GM12878 (cell line): Measurements from ENCODE around the gene GLIPR2. TPM values are rescaled to one million over a fixed set of nuclear protein-coding genes. Genes with fewer than 3 reads are reported as not detected.

Experiments used
- ATAC-seq: fragments of 200-7000 bp; cut with Tn5 transposase; 3 replicates; pipeline ENCODE4 v1.9.1; 2020; ENCODE audit warnings: mild to moderate bottlenecking, moderate library complexity
- BruUV-seq: library from RNA; stranded (reverse); fragments of 400-500 nt; replicated peaks from 2 replicates; lab custom pipeline; 2021; lab: Mats Ljungman, UMichigan
- CTCF ChIA-PET: fragments of 300-600 bp; sonication (Branson Sonifier 250); formaldehyde crosslinking; extraction: SDS; loops from one replicate; lab custom pipeline; 2021; ENCODE audit warnings: inconsistent platforms; lab: Yijun Ruan, JAX
- POLR2A ChIA-PET: fragments of 350-600 bp; formaldehyde crosslinking; extraction: SDS; loops from one replicate; lab custom pipeline; 2021; ENCODE audit warnings: inconsistent platforms; lab: Charles Lee
- RAD21 ChIA-PET: fragments of 300-600 bp; sonication (Branson Sonifier 250); formaldehyde crosslinking; loops from one replicate; lab custom pipeline; 2023; ENCODE audit warnings: antibody characterized with exemption; ENCODE audit not compliant: unreplicated experiment; lab: Charles Lee
- SMC1A ChIA-PET: fragments of 300-600 bp; sonication (Branson Sonifier 250); formaldehyde crosslinking; loops from one replicate; lab custom pipeline; 2023; ENCODE audit not compliant: unreplicated experiment, uncharacterized antibody; lab: Charles Lee
- DNase-seq: peaks from one replicate; pipeline ENCODE4 v3.0.0-alpha.2; 2011; ENCODE audit warnings: low read depth, low spot score
- FAIRE-seq: peaks from 3 replicates; lab custom pipeline; 2011; peaks lifted over from hg19 to GRCh38; lab: Jason Lieb, UNC
- H2AFZ ChIP-seq: 2 replicates; pipeline ENCODE4 v1.6.0; 2011; ENCODE audit warnings: low read depth, low read length, control low read depth; ENCODE audit not compliant: control insufficient read depth
- H3K27ac ChIP-seq: 2 replicates; pipeline ENCODE4 v1.5.1; 2011; ENCODE audit warnings: control low read depth; ENCODE audit not compliant: control insufficient read depth, insufficient read depth
- H3K27me3 ChIP-seq, 2 experiments: replicated peaks in 1 of 2; 2 replicates each; pipeline versions ENCODE4 v1.6.0 to v1.6.1; 2011; ENCODE audit warnings: low read length in 1 of 2; ENCODE audit not compliant: control insufficient read depth in 2 of 2, insufficient read depth in 2 of 2
- H3K36me3 ChIP-seq, 2 experiments: 2 replicates each; pipeline ENCODE4 v1.5.1; 2011; ENCODE audit warnings: low read length in 1 of 2; ENCODE audit not compliant: control insufficient read depth in 2 of 2, insufficient read depth in 2 of 2
- H3K4me1 ChIP-seq: 2 replicates; pipeline ENCODE4 v1.6.1; 2011; ENCODE audit warnings: mild to moderate bottlenecking, low read length, moderate library complexity, mixed read lengths; ENCODE audit not compliant: control insufficient read depth, insufficient read depth
- H3K4me2 ChIP-seq: 2 replicates; pipeline ENCODE4 v1.6.0; 2011; ENCODE audit warnings: control low read depth; ENCODE audit not compliant: control insufficient read depth, insufficient read depth
- H3K4me3 ChIP-seq: fragments of 200-600 bp; sonication (generic); 2 replicates; pipeline ENCODE4 v1.5.1; 2016
- H3K79me2 ChIP-seq: 2 replicates; pipeline ENCODE4 v1.6.0; 2011; ENCODE audit warnings: low read length; ENCODE audit not compliant: control insufficient read depth, insufficient read depth
- H3K9ac ChIP-seq: 2 replicates; pipeline ENCODE4 v1.8.0; 2011; ENCODE audit warnings: low read length, control low read depth, mixed read lengths; ENCODE audit not compliant: control insufficient read depth, insufficient read depth
- H3K9me3 ChIP-seq: replicated peaks from 3 replicates; pipeline ENCODE4 v1.5.1; 2011; ENCODE audit warnings: mild to moderate bottlenecking, low read length; ENCODE audit not compliant: control insufficient read depth, insufficient read depth
- H4K20me1 ChIP-seq: 2 replicates; pipeline ENCODE4 v1.6.0; 2011; ENCODE audit not compliant: control insufficient read depth, insufficient read depth
- CHD2 ChIP-seq: IDR thresholded peaks from 2 replicates; pipeline ENCODE4 v1.6.1; 2011; ENCODE audit warnings: low read depth, low read length, improper control_type of control experiment, borderline replicate concordance
- CREM ChIP-seq: IDR thresholded peaks from 2 replicates; pipeline ENCODE4 v1.6.1; 2014; ENCODE audit warnings: antibody characterized with exemption, low read depth
- GATAD2B ChIP-seq: fragments of 450-650 bp; conservative IDR thresholded peaks from 2 replicates; pipeline ENCODE4 v1.6.1; 2017; ENCODE audit warnings: low read depth, mild to moderate bottlenecking, moderate library complexity
- HDGF ChIP-seq: fragments of 450-650 bp; IDR thresholded peaks from 2 replicates; pipeline ENCODE4 v1.6.1; 2016; ENCODE audit warnings: antibody characterized with exemption
- IKZF1 ChIP-seq: fragments of 450-650 bp; conservative IDR thresholded peaks from 2 replicates; pipeline ENCODE4 v1.6.1; 2017; ENCODE audit warnings: antibody characterized with exemption, mild to moderate bottlenecking
- KLF5 ChIP-seq: fragments of 450-650 bp; IDR thresholded peaks from 2 replicates; pipeline ENCODE4 v1.6.1; 2014; ENCODE audit warnings: mild to moderate bottlenecking; ENCODE audit not compliant: partially characterized antibody
- MEF2B ChIP-seq: fragments of 450-650 bp; IDR thresholded peaks from 2 replicates; pipeline ENCODE4 v1.6.1; 2018; ENCODE audit warnings: mild to moderate bottlenecking, moderate library complexity; ENCODE audit not compliant: partially characterized antibody, poor library complexity, severe bottlenecking
- MTA3 ChIP-seq: IDR thresholded peaks from 2 replicates; pipeline ENCODE4 v1.6.1; 2012; ENCODE audit warnings: low read length, inconsistent platforms, borderline replicate concordance
- MYC ChIP-seq: IDR thresholded peaks from 2 replicates; pipeline ENCODE4 v1.6.1; 2011; ENCODE audit warnings: mild to moderate bottlenecking, low read length, moderate library complexity, inconsistent platforms; ENCODE audit not compliant: insufficient read depth, insufficient replicate concordance, insufficient read length, severe bottlenecking
- PAX8 ChIP-seq: fragments of 450-650 bp; IDR thresholded peaks from 2 replicates; pipeline ENCODE4 v1.6.1; 2017; ENCODE audit warnings: mild to moderate bottlenecking, moderate library complexity
- RAD51 ChIP-seq: fragments of 450-650 bp; IDR thresholded peaks from 2 replicates; pipeline ENCODE4 v1.6.1; 2016; ENCODE audit warnings: moderate library complexity, mild to moderate bottlenecking, inconsistent platforms
- SMARCA5 ChIP-seq: fragments of 450-650 bp; IDR thresholded peaks from 2 replicates; pipeline ENCODE4 v1.6.1; 2017; ENCODE audit warnings: mild to moderate bottlenecking
- STAT1 ChIP-seq: fragments of 450-650 bp; conservative IDR thresholded peaks from 2 replicates; pipeline ENCODE4 v1.6.1; 2014; ENCODE audit warnings: antibody characterized with exemption, mild to moderate bottlenecking
- ZNF24 ChIP-seq: fragments of 450-650 bp; IDR thresholded peaks from 2 replicates; pipeline ENCODE4 v1.6.1; 2017; ENCODE audit warnings: antibody characterized with exemption, mild to moderate bottlenecking
- ZNF592 ChIP-seq: fragments of 450-650 bp; IDR thresholded peaks from 2 replicates; pipeline ENCODE4 v1.6.1; 2017; ENCODE audit warnings: mild to moderate bottlenecking, moderate library complexity
- WGBS: methylation state at CpG from one replicate; pipeline ENCODE4 v1.1.6; 2016; ENCODE audit warnings: low lambda C conversion rate; ENCODE audit not compliant: insufficient replicate concordance, insufficient coverage; ENCODE audit errors: missing lambda C conversion rate; 5-methylcytosine and 5-hydroxymethylcytosine counted together
- in situ Hi-C: fragments of 300-500 bp; cut with MboI; formaldehyde crosslinking; loops from 9 replicates; pipeline ENCODE4 v1.14.3; 2018; ENCODE audit warnings: mixed read lengths
- intact Hi-C: fragments of 100-400 bp; cut with micrococcal nuclease; formaldehyde crosslinking; loops from one replicate; pipeline ENCODE4 v1.14.2; 2022; ENCODE audit not compliant: unreplicated experiment
- polyA plus RNA-seq, 11 experiments: library from polyadenylated mRNA; depleted of rRNA in 4 of 11; unstranded in 6 of 11; stranded (reverse) in 5 of 11; fragments of >200 nt; fragmentation: Nextera tagmentation in 4 of 11; fragmentation: Illumina TruSeq in 1 of 11; extraction: Ambion mirVana in 4 of 11; extraction: Trizol in 1 of 11; gene quantifications; 1 replicate in 1 of 11; 2 replicates in 10 of 11; pipeline versions ENCODE4 v1.2.1 to v1.2.3, GENCODE V29; 2011 to 2016; ENCODE audit warnings: inconsistent platforms in 2 of 11, missing spikeins in 2 of 11, low read depth in 1 of 11
- total RNA-seq, 4 experiments: library from RNA; depleted of rRNA in 3 of 4; stranded (reverse); fragments of >200 nt in 3 of 4; fragmentation: Illumina TruSeq in 1 of 4; extraction: Trizol in 1 of 4; gene quantifications; 2 replicates each; pipeline versions ENCODE4 v1.2.1 to v1.2.3, GENCODE V29; 2013 to 2021
- TF ChIP-seq, protein P1 (sequence below): fragments of 450-650 bp; IDR thresholded peaks from 2 replicates; pipeline ENCODE4 v1.6.1; 2018; ENCODE audit warnings: borderline replicate concordance, mild to moderate bottlenecking; ENCODE audit not compliant: partially characterized antibody

The GLIPR2 gene
- total and polyA plus RNA-seq, 10 of the 15 experiments (the other 5 are each of a cell fraction or from before 2014, with no cell fraction given): 0.41 to 3.5 (median 2.2) TPM

DNA sequence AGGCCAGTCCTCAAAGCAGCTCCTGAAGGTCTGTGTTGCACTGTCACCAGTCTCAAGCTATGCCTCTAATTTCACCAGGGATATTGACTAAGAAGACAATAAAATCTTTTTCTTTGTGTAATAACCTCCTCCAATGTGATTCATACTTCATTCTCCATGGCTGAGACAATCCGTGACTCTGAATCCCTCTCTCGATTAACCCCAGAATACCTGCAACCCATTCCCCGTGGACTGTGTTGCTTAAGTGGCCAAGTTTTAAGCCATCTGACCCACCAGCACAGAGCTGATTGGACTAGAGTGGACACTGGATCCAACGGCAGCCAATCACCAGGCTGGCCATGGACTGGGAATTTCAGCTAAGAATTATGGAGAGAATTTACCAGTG, 27.2 kb downstream of the GLIPR2 start:
- SMC1A ChIA-PET: interaction anchor here (9.1 kb wide), 1 partner anchor 61 kb away, joined by 134 read pairs; no protein-coding TSS in a partner anchor
- FAIRE-seq (no peak), ATAC-seq (no peak), DNase-seq (no peak)
- CTCF ChIA-PET: interaction anchor here (0.6 to 7.8 kb wide), 10 partner anchors 11 to 179 kb away, joined by 3 to 258 read pairs (median 4); no protein-coding TSS in a partner anchor
- no peak overlapping the region for H2AFZ ChIP-seq
- no peaks in the 10 kb centered on the region for H3K9me3 ChIP-seq
- no peaks in the 10 kb centered on the region for H3K79me2 ChIP-seq
- 36% methylated on average over 4 of the region's 4 CpGs for WGBS
- no peaks in the 10 kb centered on the region for H3K36me3 ChIP-seq
- H3K27me3 ChIP-seq: no peaks in the 10 kb centered on the region; a peak in 2 of 4 replicates
- POLR2A ChIA-PET: no interaction called here
- H3K4me1 ChIP-seq: peaks cover 3% of the 10 kb centered on the region; the same call in 1 of the 2 replicates
- H3K4me3 ChIP-seq: no peak overlapping the region
- no peak overlapping the region for H3K9ac ChIP-seq
- in situ Hi-C loops (no loop called here), intact Hi-C loops (loop anchor here (10.0 kb wide), 1 partner anchor 129 kb away; the partner anchor contains the start of gene RECK)
- no TSS peak for BruUV-seq
- no peaks in the 10 kb centered on the region for H4K20me1 ChIP-seq
- H3K4me2 ChIP-seq: no peak overlapping the region
- H3K27ac ChIP-seq: no peak overlapping the region
- RAD21 ChIA-PET: interaction anchor here (7.2 kb wide), 1 partner anchor 61 kb away, joined by 105 read pairs; no protein-coding TSS in a partner anchor
- TF ChIP-seq IKZF1 (no peak), ZNF24 (no peak), STAT1 (no peak), MYC (no peak), ZNF592 (no peak), MEF2B (no peak), RAD51 (no peak), CHD2 (no peak), CREM (no peak), MTA3 (no peak), SMARCA5 (no peak), KLF5 (no peak), GATAD2B (no peak), PAX8 (no peak), HDGF (no peak)
- TF ChIP-seq, protein P1, sequence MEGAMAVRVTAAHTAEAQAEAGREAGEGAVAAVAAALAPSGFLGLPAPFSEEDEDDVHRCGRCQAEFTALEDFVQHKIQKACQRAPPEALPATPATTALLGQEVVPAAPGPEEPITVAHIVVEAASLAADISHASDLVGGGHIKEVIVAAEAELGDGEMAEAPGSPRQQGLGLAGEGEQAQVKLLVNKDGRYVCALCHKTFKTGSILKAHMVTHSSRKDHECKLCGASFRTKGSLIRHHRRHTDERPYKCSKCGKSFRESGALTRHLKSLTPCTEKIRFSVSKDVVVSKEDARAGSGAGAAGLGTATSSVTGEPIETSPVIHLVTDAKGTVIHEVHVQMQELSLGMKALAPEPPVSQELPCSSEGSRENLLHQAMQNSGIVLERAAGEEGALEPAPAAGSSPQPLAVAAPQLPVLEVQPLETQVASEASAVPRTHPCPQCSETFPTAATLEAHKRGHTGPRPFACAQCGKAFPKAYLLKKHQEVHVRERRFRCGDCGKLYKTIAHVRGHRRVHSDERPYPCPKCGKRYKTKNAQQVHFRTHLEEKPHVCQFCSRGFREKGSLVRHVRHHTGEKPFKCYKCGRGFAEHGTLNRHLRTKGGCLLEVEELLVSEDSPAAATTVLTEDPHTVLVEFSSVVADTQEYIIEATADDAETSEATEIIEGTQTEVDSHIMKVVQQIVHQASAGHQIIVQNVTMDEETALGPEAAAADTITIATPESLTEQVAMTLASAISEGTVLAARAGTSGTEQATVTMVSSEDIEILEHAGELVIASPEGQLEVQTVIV: no peak
